Cortex of kidney (tissue), 1 donor: Measurements from ENCODE around the gene MAPKAP1.

ENCODE experiments used
- DNase-seq: peaks from one replicate; lab custom pipeline; 2025; lab: John Stamatoyannopoulos, UW

Gene MAPKAP1

GRCh38 chr9:125511789-125512660 is 195.0 kb downstream of the MAPKAP1 start:
- no peak for DNase-seq

GRCh38 chr9:125510980-125511379 is 196.0 kb downstream of the MAPKAP1 start:
- DNase-seq: no peak

DNA sequence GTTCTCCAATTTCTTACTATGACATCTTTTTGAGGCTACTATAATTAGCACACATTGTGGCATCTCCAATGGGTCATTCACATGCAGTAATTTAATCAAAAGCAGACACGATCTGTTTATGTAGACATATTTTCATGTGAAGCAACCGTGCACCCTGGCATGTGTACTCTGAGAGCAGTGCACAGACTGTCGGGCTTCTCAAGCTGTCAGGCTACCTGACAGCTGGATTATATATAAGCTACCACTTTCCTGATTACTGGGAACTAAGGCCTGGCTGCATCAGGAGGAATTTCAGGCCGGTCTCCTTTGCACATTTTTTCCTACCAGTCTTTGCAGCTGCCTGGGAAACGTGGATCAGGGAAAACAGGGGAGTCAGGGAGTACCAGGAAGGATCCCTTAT is 197.5 kb downstream of the MAPKAP1 start:
- DNase-seq: no peak

- no peak for DNase-seq
These were observed 198.8 kb downstream of the MAPKAP1 start for GRCh38 chr9:125508249-125508648.

GRCh38 chr9:125507226-125507625 is 199.8 kb downstream of the MAPKAP1 start:
- no peak for DNase-seq

- DNase-seq: no peak
These were observed 201.0 kb downstream of the MAPKAP1 start for GRCh38 chr9:125505988-125506438.

GRCh38 chr9:125504616-125505015 is 202.4 kb downstream of the MAPKAP1 start:
- DNase-seq: no peak

- no peak for DNase-seq
These were observed 209.1 kb downstream of the MAPKAP1 start for GRCh38 chr9:125497906-125498305.

- no peak for DNase-seq
These were observed 209.5 kb downstream of the MAPKAP1 start for GRCh38 chr9:125497478-125497877.

DNA sequence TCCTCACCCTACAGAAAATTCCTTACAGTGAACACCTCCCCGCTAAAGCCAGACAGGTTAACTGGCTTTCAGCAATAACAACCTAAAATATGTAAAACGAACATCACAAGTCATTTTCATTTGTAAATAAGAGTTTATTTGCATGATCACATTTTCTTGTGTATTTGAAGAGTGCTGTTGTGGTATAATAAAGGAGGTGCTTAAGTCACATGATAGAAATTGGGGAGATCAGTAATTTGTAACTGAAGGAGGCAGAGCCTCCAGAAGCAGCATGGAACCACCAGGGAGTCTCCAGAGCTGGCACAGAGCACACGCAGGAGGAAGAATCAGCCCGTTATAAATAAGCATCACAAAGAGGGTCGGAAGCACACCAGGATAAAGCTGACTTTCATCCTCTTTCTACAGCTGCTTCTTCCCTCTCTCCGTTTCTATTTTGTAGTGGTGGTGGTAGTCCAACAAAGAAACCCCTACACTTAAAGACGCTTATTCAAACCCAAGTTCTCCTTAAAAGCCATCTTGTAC is 210.6 kb downstream of the MAPKAP1 start:
- DNase-seq: no peak

DNA sequence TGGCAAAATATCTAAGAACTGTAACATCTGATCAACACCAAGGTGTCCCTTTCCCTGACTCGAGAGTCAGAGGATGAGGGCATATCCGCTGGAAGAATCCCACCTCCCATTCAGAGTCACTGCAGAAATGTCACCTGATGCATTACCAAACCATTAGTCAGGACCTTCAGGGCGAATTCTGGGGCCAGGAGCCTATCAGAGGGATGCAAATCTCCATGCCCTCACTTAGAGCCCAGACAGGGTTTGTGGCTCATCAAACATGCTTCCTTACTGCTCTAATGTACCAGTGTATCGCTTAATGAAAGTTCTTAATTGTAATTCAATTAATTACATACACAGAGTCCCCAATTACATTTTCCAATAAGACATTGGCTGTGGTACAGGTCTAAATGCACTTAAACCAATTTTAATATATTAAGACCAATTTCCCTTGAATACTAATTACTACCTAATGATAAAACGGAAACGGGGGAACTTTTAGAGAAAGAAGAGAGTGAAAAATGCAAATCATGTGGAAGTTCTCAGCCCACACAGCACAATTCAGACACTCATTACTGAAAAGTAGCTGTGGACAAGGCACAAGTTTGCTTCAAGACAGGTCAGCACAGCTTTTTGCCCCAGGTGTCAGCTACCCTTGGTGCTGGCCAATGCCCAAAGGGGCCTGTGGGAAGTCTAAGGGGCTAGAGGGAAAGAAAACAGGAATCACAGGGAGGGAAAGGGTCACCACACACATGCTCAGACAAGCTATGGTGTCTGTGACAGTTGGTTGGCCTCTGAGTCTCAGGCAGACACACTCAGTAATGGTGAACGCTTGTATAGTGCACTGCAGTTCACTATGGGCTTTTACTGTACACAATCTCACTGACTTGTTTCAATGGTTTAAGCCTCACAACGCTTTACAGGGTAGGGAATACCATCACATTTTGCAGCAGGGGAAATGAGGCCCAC is 211.6 kb downstream of the MAPKAP1 start:
- no peak for DNase-seq

DNA sequence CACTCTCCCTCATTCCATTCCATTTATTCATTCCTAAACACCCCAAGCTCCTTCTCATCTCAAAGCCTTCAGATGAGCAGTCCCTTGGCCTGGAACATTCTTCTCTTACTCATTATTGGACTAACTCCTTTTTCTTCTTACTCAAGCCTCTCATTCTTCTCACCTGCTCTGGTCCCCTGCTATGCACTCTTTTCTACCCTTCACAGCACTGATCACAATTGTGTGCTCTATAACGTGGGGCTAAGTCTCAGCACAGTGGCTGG is 212.4 kb downstream of the MAPKAP1 start:
- DNase-seq: no peak

DNA sequence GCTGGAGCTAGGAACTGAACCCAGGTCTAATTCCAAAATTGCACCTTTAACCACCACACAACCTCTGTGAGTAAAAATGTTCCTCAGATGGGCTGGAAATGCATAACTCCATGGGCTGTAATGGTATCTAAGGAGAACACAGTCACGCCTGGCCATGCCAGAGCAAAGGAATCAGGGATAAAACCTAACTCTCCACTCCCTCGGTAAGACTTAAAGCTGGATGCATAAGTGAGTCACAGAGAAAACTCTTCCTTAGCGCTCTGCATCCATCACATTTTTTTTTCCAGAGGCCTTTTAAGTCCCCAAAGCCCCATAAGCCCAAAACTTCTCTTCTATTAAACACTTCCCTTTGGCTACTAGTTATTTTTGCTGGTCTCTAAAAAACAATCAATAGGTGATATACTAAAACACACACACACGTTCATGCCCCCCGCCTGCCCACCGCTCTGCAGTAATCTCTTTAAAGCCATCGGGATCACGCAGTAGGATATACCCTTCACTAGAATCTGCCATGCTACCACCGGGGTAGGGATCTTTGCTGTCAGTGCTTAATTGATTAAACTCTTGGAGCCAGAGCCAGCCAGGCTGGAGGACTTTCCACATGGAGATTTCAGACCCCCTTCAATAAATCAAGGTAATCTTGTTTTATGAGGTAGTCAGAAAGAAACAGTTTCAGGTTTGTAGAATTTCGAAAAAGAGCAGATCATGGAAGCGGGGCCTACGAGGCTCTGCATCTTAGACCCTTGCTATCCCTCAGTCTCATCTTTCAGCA is 212.9 kb downstream of the MAPKAP1 start:
- DNase-seq: no peak

DNA sequence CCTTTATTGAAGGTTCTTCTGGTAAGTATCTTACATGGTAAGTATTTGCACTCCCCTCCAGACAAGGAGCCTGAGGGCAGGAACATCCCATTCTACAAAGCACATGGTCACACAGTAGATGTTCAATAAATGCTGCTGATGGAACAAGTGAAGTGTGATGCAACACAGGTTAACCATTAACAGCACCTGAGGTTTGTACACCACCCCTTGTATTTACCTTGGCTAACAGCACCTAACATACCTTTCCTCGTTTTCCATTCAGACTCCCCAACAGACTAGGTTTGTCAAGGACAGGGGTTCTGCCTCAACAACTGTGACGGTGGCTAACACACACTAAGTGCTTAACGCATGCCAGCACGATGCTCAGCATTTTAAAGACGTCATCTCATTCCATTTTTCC is 213.6 kb downstream of the MAPKAP1 start:
- no peak for DNase-seq

DNA sequence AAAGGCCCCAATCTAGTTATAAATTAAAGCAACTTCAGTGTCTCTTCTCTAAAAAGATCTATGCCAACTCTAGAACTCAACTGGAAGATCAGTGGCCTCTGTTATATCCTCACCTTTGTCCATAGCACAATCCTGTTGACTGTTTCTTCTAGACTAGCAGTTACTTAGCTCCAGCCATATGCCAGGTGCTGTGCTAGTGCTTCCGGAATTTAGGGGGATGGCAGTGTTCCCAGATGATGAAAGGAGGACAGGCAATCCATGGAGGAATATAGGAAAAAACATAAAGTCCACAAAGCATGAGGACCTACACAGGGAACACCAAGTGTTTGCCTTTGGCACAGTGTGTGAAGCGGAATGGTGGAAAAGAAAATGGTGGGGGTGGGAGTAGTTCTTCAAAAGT is 214.3 kb downstream of the MAPKAP1 start:
- DNase-seq: no peak

- DNase-seq: no peak
These were observed 219.2 kb downstream of the MAPKAP1 start for GRCh38 chr9:125487842-125488241.

DNA sequence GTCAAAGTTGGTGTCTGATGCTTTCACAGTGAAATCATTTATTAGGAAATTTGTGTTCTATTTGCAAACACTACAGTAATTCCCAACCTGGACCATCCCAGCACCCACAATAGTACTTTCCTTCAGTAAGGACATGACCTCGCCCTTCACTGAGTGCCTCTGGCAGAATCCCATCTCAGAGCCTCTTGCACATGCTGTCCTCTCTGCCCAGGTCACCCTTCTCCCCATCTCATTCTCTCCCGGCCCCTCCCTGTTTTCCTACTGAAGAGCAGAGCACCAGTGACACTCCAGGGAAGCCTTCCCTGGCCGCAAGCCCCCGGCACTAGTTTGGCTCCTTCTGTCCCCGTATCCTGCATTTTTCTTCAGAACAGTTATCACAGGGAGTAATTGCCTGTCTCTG is 220.4 kb downstream of the MAPKAP1 start:
- no peak for DNase-seq

- no peak for DNase-seq
These were observed 220.9 kb downstream of the MAPKAP1 start for GRCh38 chr9:125486152-125486508.

- DNase-seq: no peak
These were observed 221.4 kb downstream of the MAPKAP1 start for GRCh38 chr9:125485471-125486151.

DNA sequence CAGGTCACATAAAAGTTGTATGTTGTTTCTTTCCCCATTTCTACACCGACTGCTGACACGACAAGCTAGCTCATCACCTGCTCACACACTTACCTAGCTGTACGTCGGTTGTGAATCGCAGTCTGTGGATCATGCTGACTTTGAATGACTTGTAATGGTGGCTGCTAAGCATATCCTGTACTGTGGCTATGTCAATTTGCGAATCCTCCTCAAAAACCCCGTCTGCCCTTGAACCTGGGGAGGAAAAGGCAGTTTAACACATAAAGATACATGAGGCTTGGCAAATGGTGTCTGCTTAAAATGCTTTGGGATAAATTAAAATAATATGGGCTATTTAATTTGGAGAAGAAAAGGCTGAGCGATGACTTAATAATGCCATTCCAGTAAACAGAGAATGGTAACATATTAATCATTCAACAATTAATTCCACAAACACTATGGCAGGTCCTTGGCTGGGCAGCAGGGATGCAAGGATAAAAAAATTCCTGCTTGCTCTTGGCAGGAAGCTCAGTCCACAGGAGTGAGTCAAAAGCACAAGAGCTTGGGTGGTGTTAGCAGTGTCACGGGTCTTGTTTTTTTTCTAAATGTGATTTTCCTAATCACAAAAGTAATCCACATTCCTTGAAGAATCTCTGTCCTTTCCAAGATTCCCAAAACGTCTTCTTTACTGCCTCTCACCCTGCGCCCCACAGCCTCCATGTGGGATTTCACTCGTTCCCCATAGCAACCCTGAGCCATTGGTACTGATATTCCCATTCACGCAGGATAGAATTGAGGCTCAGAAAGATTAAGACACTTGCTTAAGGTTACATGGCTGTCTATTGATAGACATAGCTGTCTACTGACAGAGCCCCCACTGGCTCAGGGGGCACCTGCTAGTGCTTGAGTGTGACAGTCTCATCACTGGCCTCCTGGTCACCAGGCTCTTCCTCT is 222.4 kb downstream of the MAPKAP1 start:
- no peak for DNase-seq
